HK-2 (cell line): ENCODE results near the gene C1orf115.
A peak's percentile ranks its signal among the peaks of the same experiment; 100 is the strongest.
"Not testable (repeated sequence)": the region's sequence is repeated elsewhere in the genome, so short reads cannot be mapped to it uniquely, and the experiment has no call there.

Experiments used
- DNase-seq: peaks from one replicate; pipeline ENCODE4 v3.0.0-alpha.2; 2018; ENCODE audit not compliant: unreplicated experiment

The C1orf115 gene

DNA sequence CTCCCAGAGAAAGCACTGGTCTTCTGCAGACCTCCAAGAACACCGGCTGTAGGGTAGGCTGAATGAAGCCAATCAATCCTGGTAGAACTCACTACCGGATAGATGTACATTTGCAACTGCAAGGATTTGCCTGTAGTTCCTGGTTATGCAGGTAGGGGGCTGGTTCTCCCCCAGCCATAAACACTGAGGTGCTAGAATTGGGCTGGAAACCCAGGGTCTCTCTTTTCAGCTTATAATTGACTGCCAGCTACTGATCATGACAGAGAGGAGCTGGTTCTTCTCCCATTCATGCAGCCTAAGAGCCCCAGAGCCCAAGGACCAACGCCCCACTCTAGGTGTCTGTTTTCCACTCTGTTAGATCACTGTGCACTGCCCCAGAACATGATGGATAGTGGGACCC, 36.5 kb downstream of the C1orf115 start:
- no peak for DNase-seq

DNA sequence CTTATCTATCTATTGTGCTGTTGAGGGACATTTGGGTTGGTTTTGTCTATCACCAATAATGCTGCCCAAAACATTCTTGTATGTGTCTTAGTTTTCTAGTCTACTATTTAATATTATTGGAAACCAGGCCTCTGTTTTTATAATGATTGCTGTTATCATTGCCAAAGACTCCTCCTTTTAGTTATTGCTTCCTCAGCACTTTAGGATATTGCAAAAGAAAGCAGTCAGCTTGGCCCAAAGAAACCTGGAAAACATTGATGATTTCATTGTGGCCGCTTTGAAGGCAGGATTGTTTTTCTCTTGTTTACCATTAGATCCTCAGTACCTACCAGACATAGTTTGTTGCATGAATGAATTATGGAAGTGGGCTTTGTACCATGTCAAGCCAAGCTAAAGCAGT, 37.4 kb downstream of the C1orf115 start:
- DNase-seq, result no peak

DNA sequence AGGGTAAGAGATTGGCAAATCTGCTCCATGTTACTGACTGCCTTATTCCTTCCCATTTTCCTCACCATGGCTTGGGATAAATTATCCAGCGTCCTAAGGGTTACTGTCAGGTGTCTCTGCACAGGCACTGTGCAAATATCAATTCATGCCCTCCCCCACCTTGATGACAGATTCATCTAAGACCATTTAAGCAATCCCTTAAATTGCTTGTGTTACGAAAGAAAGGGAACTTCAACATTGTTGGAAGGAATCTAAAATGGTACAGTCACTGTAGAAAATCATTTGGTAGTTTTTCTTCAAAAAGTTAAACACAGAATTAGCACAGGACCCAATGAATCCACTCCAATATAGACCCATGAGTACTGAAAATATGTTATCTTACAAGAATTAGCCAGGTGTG, 40.3 kb downstream of the C1orf115 start:
- no peak for DNase-seq

DNA sequence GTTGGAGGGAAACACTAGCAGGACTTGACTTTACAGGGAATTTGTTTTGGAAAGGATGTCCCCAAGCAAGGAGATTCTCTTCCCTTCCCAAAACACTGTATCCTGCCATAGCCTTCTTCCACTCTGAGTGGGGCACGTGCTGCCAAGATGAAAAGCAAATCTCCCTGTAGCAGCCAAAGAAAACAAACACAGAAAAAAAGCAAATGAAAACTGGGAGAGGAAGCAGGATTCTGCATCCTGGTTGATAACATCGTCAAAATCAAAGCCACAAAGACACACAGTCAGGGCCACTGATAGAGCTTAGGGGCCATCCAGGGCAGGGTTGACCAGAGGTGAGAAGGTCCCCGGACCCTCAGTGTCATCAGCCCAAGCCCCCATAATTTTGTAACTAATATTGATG, 42.0 kb downstream of the C1orf115 start:
- DNase-seq, result no peak

DNA sequence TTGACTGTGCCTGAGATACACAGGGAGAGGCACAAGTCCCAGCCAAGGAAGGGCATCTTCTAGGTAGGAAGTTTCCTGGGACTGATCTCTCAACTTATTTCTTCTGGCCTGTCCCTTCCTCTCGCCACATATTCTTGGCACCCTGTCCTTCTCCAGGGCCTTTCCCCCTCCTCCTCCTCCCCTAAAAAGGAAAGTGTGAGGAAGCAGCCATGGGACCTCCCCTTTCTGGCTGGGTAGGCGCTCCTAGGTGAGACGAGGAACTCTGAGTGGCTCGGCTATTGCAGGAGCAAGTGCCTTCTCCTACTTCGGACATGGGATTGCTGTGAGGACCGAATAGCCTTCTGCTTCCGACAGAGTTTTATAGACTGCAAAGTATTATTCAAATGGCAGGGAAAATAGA, 42.5 kb downstream of the C1orf115 start:
- no peak for DNase-seq

DNA sequence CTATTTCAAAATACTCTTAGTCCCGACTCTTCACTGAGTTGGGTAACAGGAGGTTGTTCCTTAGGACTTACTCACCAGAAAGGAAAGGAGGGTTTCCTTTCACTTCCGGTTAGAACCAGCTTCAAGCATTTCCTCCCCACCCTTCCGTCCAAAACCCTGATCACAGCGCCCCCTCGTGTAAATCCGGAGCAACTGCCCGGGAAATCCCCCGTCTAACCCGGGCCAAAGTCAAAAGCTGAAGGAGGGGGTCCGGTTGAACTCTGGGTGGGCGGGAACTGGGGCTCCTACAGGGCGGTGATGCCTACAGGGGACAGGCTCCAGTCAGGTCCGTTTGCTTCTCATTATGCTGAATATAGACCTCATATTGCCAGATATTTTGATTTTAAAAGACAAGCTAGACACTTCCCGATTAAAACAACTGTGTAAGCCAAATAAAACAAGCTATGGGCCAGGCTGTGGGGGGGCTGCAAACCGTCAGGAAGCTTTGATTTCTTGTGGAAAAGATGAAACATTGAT, 43.0 kb downstream of the C1orf115 start:
- peak; percentile 92 for DNase-seq

DNA sequence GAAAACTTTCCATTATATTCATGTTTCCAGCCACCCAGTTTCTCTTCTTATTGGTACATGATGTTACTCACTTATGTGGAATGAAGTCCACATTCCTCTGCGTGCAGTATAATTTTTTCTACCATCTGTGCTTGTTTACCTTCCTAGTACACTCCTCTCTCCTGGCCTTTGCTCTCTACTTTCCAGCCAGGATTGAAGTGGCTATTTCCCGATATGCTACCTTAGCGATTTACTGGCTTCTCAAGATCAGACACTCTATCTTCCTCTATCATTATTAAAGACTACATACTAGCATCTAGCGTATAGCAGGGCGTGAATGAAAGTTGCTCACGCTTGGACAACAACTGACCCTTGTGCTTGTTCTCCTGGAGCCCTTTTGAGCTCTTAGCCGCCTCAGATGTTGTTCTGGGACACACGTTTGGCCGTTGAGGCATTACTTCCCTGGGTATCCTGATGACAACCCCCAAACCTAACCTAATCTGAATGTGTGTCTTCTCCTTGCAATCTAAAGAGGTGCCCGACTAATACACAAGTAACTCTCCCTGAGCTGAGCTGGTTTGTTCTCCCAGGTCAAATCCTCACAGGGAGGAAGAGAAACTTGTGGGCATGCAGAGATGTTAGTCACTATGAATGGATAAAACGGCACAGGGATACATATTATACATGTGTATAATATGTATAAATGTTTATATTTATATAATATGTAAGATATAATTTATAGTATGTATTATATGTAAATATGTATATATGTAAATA, 44.6 kb downstream of the C1orf115 start:
- DNase-seq, result no peak

DNA sequence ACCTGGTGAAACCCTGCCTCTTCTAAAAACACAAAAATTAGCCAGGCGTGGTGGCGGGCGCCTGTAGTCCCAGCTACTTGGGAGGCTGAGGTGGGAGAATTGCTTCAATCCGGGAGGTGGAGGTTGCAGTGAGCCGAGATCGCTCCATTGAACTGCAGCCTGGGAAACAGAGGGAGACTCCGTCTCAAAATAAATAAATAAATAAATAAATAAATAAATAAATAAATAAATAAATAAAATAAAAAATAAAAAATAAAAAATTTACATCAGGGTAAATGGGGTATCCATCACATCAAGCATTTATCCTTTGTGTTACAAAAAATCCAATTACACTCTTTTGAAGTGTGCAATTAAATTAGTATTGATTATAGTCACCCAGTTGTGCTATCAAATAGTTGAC, 46.1 kb downstream of the C1orf115 start:
- DNase-seq, result not testable (repeated sequence)

DNA sequence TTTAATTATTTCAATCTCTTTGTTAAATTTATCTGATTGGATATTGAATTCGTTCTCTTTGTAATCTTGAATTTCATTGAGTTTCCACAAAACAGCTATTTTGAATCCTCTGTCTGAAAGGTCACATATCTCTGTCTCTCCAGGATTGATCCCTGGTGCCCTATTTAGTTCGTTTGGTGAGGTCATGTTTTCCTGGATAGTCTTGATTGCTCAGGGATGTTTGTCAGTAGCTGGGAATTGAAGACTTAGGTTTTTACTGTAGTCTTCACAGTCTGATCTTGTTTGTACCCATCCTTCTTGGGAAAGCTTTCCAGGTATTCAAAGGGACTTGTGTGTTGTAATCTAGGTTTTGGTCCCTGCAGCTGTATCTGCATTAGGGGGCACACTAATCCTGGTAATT, 51.2 kb downstream of the C1orf115 start:
- no peak for DNase-seq

DNA sequence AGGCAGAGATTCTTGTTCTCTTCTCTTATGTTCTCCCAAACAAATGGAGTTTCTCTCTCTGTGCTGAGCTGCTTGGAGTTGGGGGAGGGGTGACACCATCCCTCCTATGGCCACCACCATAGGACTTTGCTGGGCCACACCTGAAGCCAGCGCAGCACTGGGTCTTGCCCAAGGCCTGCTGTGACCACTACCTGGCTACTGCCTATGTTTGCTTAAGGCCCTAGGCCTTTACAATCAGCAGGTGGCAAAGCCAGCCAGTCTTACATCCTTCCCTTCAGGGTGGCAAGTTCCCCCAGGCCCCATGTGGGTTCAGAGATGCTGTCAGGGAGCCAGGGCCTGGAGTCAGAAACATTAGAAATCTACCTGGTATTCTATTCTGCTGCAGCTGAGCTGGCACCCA, 51.7 kb downstream of the C1orf115 start:
- no peak for DNase-seq

DNA sequence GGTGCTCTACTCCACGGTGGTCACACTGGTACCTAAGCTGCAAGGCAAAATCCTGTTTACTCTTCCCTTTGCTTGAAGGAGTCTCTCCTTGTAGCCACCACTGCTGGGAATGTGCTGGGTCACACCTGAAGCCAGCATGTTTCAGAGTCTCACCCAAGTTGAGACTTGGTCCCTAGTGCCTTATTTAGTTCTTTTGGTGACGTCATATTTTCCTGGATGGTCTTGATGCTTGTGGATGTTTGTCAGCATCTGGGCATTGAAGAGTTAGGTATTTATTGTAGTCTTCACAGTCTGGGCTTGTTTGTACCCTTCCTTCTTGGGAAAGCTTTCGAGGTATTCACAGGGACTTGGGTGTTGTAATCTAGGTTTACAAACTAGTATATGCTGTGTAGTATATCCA, 52.4 kb downstream of the C1orf115 start:
- no peak for DNase-seq

DNA sequence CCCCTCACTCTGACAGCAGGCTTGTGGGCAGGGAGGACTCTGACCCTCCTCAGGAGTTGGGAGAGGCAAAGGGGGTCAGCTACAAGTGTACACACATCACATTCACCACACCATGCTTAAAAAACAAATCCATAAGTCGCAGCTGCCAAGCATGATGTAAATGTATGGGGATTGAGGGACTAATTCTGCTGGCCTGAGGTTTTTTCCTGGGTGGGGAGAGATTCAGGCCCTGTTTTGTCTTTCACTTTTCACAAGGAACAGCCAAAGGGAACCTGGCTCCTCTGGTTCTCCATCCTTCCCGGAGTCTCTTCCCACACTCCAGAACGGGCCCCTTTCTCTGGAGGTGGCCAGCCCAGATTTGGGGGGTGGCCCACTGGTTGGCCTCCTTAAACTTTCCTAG, 56.7 kb downstream of the C1orf115 start:
- no peak for DNase-seq

DNA sequence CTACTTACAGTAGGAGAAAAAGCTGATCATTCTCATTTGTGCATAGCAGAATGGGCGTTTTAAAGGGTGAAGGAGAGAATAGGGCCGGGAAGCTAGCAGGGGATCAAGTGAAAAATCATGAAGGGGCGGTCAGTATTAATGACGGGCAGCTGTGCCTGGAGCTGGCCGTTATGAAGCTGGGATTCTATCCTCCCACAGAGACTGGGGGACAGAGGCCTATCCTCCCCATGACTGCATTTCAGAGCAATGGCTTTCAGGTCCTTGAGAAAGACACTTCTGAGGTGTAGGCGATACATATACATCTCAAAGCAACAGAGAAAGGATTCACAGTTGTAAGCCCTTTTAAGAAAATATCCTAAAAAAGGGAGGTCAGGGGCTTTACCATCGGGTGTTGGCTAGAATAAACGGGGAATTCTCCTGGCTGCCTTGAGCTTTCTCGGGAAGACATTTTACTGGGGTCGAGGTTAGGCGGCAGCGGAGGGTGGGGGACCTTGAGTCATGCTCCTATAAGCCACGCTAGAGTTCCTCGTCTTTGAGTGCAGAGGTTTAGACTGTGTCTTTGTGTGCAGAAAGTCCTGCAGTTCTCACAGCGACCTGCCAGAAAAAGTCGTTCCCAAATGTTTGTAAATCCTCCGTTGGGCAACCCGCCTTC, 57.4 kb downstream of the C1orf115 start:
- no peak for DNase-seq

DNA sequence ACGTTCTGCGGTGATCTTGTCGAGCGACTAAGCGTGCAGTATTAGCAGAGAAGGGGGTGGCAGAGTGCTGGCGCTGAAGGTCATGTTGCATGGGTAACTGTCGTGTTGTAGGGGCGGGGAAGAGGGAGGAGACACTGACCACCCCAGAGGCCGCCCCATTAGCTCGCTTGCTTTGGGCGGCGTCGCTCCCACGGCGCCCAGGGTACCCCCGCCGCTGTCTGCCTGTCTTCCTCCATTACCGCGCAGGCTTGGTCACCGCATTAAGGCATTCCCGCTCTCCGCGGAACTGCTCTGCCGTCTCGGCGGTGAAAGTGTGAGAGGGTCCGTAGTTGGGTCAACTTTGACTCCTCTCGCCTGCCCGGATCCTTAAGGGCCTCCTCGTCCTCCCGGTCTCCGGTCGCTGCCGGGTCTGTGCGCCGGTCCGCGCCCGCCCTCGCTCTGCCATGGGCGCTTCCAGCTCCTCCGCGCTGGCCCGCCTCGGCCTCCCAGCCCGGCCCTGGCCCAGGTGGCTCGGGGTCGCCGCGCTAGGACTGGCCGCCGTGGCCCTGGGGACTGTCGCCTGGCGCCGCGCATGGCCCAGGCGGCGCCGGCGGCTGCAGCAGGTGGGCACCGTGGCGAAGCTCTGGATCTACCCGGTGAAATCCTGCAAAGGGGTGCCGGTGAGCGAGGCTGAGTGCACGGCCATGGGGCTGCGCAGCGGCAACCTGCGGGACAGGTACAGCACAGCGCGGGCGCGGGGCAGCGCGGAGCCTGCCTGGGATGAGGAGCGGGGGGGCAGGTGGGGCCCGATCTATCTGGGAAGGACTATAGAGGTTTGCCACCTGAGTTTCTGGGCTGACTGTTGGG, 58.1 kb downstream of the C1orf115 start, which contains the start of gene MTARC2:
Gene MTARC2 (plus strand): TSS at position 234 of the 846 bp plus-strand sequence. CDS start 210 bp downstream, at position 444.
- DNase-seq, result peak; percentile 82
